Muscle of leg (tissue), 11 donors: ENCODE data around the gene DPM2. TPM values are rescaled to one million over a fixed set of nuclear protein-coding genes. Genes with fewer than 3 reads are reported as not detected.
A peak's percentile ranks its signal among the peaks of the same experiment; 100 is the strongest.

ENCODE experiments used
- DNase-seq: peaks from one replicate; pipeline ENCODE4 v3.0.0; 2013
- H3K27ac ChIP-seq: one replicate; pipeline ENCODE4 v1.5.1; 2013; ENCODE audit warnings: mild to moderate bottlenecking, low read length, control low read depth
- H3K27me3 ChIP-seq: one replicate; pipeline ENCODE4 v1.6.1; 2013; ENCODE audit warnings: low read length; ENCODE audit not compliant: control insufficient read depth, insufficient read depth
- H3K36me3 ChIP-seq: one replicate; pipeline ENCODE4 v1.6.1; 2013; ENCODE audit warnings: low read length; ENCODE audit not compliant: control insufficient read depth, insufficient read depth
- H3K4me1 ChIP-seq: one replicate; pipeline ENCODE4 v1.6.1; 2013; ENCODE audit warnings: low read length; ENCODE audit not compliant: control insufficient read depth, insufficient read depth
- H3K4me3 ChIP-seq: one replicate; pipeline ENCODE4 v1.5.1; 2013; ENCODE audit warnings: low read length, control low read depth
- H3K9me3 ChIP-seq: replicated peaks from 2 replicates; pipeline ENCODE4 v1.6.1; 2013; ENCODE audit warnings: low read depth, low read length; ENCODE audit not compliant: control insufficient read depth
- WGBS: methylation state at CpG from one replicate; pipeline ENCODE4 v1.1.5; 2013; ENCODE audit warnings: missing lambda C conversion rate; ENCODE audit not compliant: insufficient coverage; 5-methylcytosine and 5-hydroxymethylcytosine counted together
- polyA plus RNA-seq, 8 donors: library from polyadenylated mRNA; unstranded; fragments of 120-200 nt; gene quantifications; one replicate each; pipeline versions ENCODE4 v1.2.1 to v1.2.3, GENCODE V29; 2013; ENCODE audit warnings: inconsistent platforms in 1 of 8, low replicate concordance in 1 of 8; ENCODE audit not compliant: insufficient read length in 8 of 8, insufficient read depth in 1 of 8
- total RNA-seq: library from RNA; stranded (reverse); fragments of 120-200 nt; gene quantifications from one replicate; pipeline ENCODE4 v1.2.4, GENCODE V29; 2013

The DPM2 gene
- total and polyA plus RNA-seq, 9 donors = 16.7 to 26.8 (median 23.5) TPM

DNA sequence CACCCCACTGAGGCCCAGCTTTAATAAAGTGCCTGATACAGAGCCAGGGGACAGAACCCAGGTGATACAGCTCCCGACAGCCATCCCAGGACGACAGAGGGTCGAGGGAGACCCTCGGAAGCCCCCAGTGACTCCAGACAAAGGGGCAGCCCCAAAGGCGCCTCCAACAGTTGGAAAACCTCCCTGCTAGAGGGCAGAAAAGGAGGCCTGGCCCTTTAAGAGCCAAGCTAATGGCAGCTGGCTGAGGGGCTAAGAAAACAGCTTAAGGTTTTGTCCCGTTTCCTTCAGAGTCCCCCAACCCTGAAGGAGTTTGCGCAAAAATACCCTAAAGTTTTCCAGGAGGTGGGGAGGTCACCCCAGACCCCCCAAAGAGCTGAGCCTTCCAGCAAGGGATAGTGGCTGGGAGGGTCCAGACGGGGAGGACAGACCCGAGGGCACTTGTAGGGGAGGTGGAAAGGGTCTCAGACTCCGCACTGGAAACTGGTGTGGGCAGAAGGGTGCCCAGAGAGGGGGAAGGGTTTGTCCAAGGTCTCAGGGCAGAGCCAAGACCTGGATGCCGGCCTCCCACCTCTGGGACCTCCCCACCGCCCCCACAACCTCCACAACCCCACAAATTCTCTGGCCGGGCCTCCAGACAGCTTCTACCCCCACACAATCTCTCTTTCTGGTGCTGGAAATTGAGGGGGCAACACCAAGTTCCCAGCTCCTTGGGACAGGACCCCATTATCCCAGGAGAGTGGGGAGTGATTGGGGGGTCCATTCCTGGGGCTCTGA is 52.0 kb downstream of the DPM2 start:
- H3K4me1 ChIP-seq = peaks cover 32% of the 10 kb centered on the region
- 52% methylated on average over 9 of the region's 13 CpGs for WGBS
- H3K9me3 ChIP-seq = no peaks in the 10 kb centered on the region
- H3K27me3 ChIP-seq = no peaks in the 10 kb centered on the region
- H3K36me3 ChIP-seq = peaks cover 56% of the 10 kb centered on the region
- H3K4me3 ChIP-seq = no peak overlapping the region
- no peak for DNase-seq
- peak overlapping the region; percentile 63 for H3K27ac ChIP-seq

Other genes with a start within 250 kb of the DPM2 start
- not detected for gene CFAP157, start 230.9 kb downstream of the DPM2 start, total RNA-seq
- gene CFAP157, start 230.9 kb downstream of the DPM2 start, polyA plus RNA-seq = 1 to 10 TPM in 6 of 8 donors, under 1 TPM in 2; 0.84 to 2.4 (median 1.3) TPM
- gene PTRH1, start 222.2 kb downstream of the DPM2 start, total RNA-seq = 9.4 TPM
- gene PTRH1, start 222.2 kb downstream of the DPM2 start, polyA plus RNA-seq = 10 to 100 TPM in 1 of 8 donors, 1 to 10 TPM in 7; 7.5 to 11.1 (median 9.1) TPM
- gene TTC16, start 221.8 kb downstream of the DPM2 start, total RNA-seq = not detected
- gene TTC16, start 221.8 kb downstream of the DPM2 start, polyA plus RNA-seq = under 1 TPM in 5 of 8 donors, not detected in 3; 0.02 to 0.08 (median 0.07) TPM
- gene TOR2A, start 202.6 kb downstream of the DPM2 start, total RNA-seq = 3.7 TPM
- 10 to 100 TPM in 2 of 8 donors, 1 to 10 TPM in 6; 8.7 to 10.0 (median 9.2) TPM for gene TOR2A, start 202.6 kb downstream of the DPM2 start, polyA plus RNA-seq
- 12.4 TPM for gene SH2D3C, start 159.2 kb downstream of the DPM2 start, total RNA-seq
- 10 to 100 TPM; 17.2 to 22.5 (median 20.2) TPM for gene SH2D3C, start 159.2 kb downstream of the DPM2 start, polyA plus RNA-seq
- gene CDK9, start 151.8 kb downstream of the DPM2 start, total RNA-seq = 28.4 TPM
- 10 to 100 TPM; 41.3 to 60.5 (median 51.9) TPM for gene CDK9, start 151.8 kb downstream of the DPM2 start, polyA plus RNA-seq
- gene FPGS, start 135.0 kb downstream of the DPM2 start, total RNA-seq = 34.7 TPM
- 10 to 100 TPM; 38.6 to 52.4 (median 45.1) TPM for gene FPGS, start 135.0 kb downstream of the DPM2 start, polyA plus RNA-seq
- gene ENG, start 83.2 kb downstream of the DPM2 start, total RNA-seq = 9.3 TPM
- 10 to 100 TPM; 53.3 to 77.3 (median 61.4) TPM for gene ENG, start 83.2 kb downstream of the DPM2 start, polyA plus RNA-seq
- gene AK1, start 60.2 kb downstream of the DPM2 start, total RNA-seq = 921 TPM
- gene AK1, start 60.2 kb downstream of the DPM2 start, polyA plus RNA-seq = 1,000 to 10,000 TPM in 5 of 8 donors, 100 to 1,000 TPM in 3; 579 to 1,396 (median 1,101) TPM
- gene ST6GALNAC6, start 38.3 kb downstream of the DPM2 start, total RNA-seq = 44.9 TPM
- 10 to 100 TPM; 35.9 to 60.6 (median 49.0) TPM for gene ST6GALNAC6, start 38.3 kb downstream of the DPM2 start, polyA plus RNA-seq
- gene ST6GALNAC4, start 20.8 kb downstream of the DPM2 start, total RNA-seq = 21.0 TPM
- 10 to 100 TPM; 23.2 to 41.0 (median 31.2) TPM for gene ST6GALNAC4, start 20.8 kb downstream of the DPM2 start, polyA plus RNA-seq
- 0.49 TPM for gene PIP5KL1, start 7.1 kb downstream of the DPM2 start, total RNA-seq
- 1 to 10 TPM in 7 of 8 donors, under 1 TPM in 1; 0.42 to 3.5 (median 2.3) TPM for gene PIP5KL1, start 7.1 kb downstream of the DPM2 start, polyA plus RNA-seq
- 5.1 TPM for gene EEIG1, start 43.1 kb upstream of the DPM2 start, total RNA-seq
- gene EEIG1, start 43.1 kb upstream of the DPM2 start, polyA plus RNA-seq = 10 to 100 TPM; 12.3 to 23.5 (median 16.3) TPM
- 10.0 TPM for gene NAIF1, start 129.5 kb upstream of the DPM2 start, total RNA-seq
- gene NAIF1, start 129.5 kb upstream of the DPM2 start, polyA plus RNA-seq = 1 to 10 TPM; 7.4 to 8.9 (median 8.3) TPM
- 14.6 TPM for gene SLC25A25, start 130.4 kb upstream of the DPM2 start, total RNA-seq
- gene SLC25A25, start 130.4 kb upstream of the DPM2 start, polyA plus RNA-seq = 10 to 100 TPM; 12.9 to 15.3 (median 14.2) TPM
- 30.1 TPM for gene PTGES2, start 189.9 kb upstream of the DPM2 start, total RNA-seq
- gene PTGES2, start 189.9 kb upstream of the DPM2 start, polyA plus RNA-seq = 10 to 100 TPM; 40.0 to 45.3 (median 41.5) TPM
- gene LCN2, start 211.6 kb upstream of the DPM2 start, total RNA-seq = 0.09 TPM
- gene LCN2, start 211.6 kb upstream of the DPM2 start, polyA plus RNA-seq = 1 to 10 TPM in 5 of 8 donors, under 1 TPM in 3; 0.72 to 2.8 (median 1.3) TPM
- gene BBLN, start 222.4 kb upstream of the DPM2 start, total RNA-seq = 41.1 TPM
- gene BBLN, start 222.4 kb upstream of the DPM2 start, polyA plus RNA-seq = 10 to 100 TPM; 25.5 to 37.8 (median 29.3) TPM